ENCODE data around the gene MKRN2OS.

MKRN2OS gene

DNA sequence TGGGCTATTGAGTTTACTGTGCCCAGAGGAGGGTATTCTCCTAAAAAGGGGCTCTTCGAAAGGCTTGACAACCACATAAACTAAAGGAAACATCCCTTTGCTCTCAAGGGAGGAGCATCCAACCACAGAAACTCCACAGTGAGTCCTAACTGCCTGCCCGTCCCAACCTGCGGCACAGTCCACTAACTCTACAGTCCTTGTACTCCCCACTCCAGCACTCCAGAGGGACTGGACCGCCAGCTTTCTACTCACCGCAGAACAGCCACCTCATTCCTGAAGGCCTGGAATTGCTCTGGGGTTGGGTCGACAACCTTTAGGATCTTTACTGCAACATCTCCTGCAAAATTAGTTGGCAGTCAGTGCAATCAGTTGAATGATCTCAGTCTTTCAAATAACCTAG is 46.2 kb upstream of the MKRN2OS start:
- no peak for TF ChIP-seq EZH2phosphoT487 (conservative IDR thresholded peaks at IDR 0.05; ENCODE audit: low read length)
- TF ChIP-seq, protein P1, sequence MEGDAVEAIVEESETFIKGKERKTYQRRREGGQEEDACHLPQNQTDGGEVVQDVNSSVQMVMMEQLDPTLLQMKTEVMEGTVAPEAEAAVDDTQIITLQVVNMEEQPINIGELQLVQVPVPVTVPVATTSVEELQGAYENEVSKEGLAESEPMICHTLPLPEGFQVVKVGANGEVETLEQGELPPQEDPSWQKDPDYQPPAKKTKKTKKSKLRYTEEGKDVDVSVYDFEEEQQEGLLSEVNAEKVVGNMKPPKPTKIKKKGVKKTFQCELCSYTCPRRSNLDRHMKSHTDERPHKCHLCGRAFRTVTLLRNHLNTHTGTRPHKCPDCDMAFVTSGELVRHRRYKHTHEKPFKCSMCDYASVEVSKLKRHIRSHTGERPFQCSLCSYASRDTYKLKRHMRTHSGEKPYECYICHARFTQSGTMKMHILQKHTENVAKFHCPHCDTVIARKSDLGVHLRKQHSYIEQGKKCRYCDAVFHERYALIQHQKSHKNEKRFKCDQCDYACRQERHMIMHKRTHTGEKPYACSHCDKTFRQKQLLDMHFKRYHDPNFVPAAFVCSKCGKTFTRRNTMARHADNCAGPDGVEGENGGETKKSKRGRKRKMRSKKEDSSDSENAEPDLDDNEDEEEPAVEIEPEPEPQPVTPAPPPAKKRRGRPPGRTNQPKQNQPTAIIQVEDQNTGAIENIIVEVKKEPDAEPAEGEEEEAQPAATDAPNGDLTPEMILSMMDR (IDR thresholded peaks at IDR 0.05; ENCODE audit: insufficient read depth, low read length, poor library complexity, severe bottlenecking), result no peak
- no peak overlapping the region for H3K4me2 ChIP-seq (ENCODE audit: low read depth, low read length, poor library complexity, severe bottlenecking)
- H3K9me3 ChIP-seq (ENCODE audit: insufficient read depth, low read length), result no peaks in the 10 kb centered on the region
- no peaks in the 10 kb centered on the region for H4K20me1 ChIP-seq (ENCODE audit: low read depth, low read length)
- no peaks in the 10 kb centered on the region for H3K9me2 ChIP-seq (replicated peaks; ENCODE audit: insufficient read depth, low read length)
- no peaks in the 10 kb centered on the region for H3K27me3 ChIP-seq (ENCODE audit: low read length)
- peaks cover 6% of the 10 kb centered on the region; the same call in 1 of the 2 replicates for H3F3A ChIP-seq (ENCODE audit: insufficient read depth)
- no peak overlapping the region for H3K27ac ChIP-seq (ENCODE audit: low read depth, low read length)
- no peak overlapping the region for H3K4me3 ChIP-seq (ENCODE audit: insufficient read depth, low read length, poor library complexity, severe bottlenecking)
- H2AFZ ChIP-seq (ENCODE audit: low read depth, low read length, severe bottlenecking), result no peak overlapping the region
- peaks cover 16% of the 10 kb centered on the region; the same call in 1 of the 2 replicates for H3K36me3 ChIP-seq (ENCODE audit: low read length)
- no peak overlapping the region for H3K9ac ChIP-seq (ENCODE audit: low read length)
- H3K79me2 ChIP-seq (ENCODE audit: insufficient read depth, low read length), result no peaks in the 10 kb centered on the region

DNA sequence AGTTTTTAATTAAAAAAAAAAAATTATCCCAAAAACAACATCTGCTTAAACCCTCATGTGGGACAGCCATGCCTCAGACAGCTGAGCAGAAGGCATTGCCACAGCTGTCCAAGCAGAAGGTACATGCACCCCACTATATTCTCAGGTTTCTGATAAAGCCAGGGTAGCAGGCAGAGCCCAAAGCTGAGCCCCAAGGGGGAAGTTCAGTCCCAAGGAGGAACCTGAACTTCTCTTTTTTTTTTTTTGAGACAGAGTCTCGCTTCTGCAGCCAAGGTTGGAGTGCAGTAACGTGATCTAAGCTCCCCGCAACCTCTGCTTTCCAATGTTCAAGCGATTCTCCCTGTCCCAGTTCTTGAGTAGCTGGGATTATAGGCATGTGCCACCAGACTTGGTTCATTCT is 44.8 kb upstream of the MKRN2OS start:
- Histone ChIP-seq H3K36me3 (ENCODE audit: low read length) (peaks cover 22% of the 10 kb centered on the region; the same call in 1 of the 2 replicates), H3K4me3 (ENCODE audit: insufficient read depth, low read length, poor library complexity, severe bottlenecking) (no peak overlapping the region), H3K27ac (ENCODE audit: low read depth, low read length) (no peak overlapping the region), H2AFZ (ENCODE audit: low read depth, low read length, severe bottlenecking) (no peak overlapping the region), H3F3A (ENCODE audit: insufficient read depth) (peaks cover 6% of the 10 kb centered on the region; the same call in 1 of the 2 replicates), H3K9me2 (replicated peaks; ENCODE audit: insufficient read depth, low read length) (no peaks in the 10 kb centered on the region), H3K9me3 (ENCODE audit: insufficient read depth, low read length) (no peaks in the 10 kb centered on the region), H3K9ac (ENCODE audit: low read length) (no peak overlapping the region), H3K79me2 (ENCODE audit: insufficient read depth, low read length) (no peaks in the 10 kb centered on the region), H3K27me3 (ENCODE audit: low read length) (no peaks in the 10 kb centered on the region), H3K4me2 (ENCODE audit: low read depth, low read length, poor library complexity, severe bottlenecking) (no peak overlapping the region), H4K20me1 (ENCODE audit: low read depth, low read length) (no peaks in the 10 kb centered on the region)
- no peak for TF ChIP-seq EZH2phosphoT487 (conservative IDR thresholded peaks at IDR 0.05; ENCODE audit: low read length)
- TF ChIP-seq, protein P1 (IDR thresholded peaks at IDR 0.05; ENCODE audit: insufficient read depth, low read length, poor library complexity, severe bottlenecking), result no peak

DNA sequence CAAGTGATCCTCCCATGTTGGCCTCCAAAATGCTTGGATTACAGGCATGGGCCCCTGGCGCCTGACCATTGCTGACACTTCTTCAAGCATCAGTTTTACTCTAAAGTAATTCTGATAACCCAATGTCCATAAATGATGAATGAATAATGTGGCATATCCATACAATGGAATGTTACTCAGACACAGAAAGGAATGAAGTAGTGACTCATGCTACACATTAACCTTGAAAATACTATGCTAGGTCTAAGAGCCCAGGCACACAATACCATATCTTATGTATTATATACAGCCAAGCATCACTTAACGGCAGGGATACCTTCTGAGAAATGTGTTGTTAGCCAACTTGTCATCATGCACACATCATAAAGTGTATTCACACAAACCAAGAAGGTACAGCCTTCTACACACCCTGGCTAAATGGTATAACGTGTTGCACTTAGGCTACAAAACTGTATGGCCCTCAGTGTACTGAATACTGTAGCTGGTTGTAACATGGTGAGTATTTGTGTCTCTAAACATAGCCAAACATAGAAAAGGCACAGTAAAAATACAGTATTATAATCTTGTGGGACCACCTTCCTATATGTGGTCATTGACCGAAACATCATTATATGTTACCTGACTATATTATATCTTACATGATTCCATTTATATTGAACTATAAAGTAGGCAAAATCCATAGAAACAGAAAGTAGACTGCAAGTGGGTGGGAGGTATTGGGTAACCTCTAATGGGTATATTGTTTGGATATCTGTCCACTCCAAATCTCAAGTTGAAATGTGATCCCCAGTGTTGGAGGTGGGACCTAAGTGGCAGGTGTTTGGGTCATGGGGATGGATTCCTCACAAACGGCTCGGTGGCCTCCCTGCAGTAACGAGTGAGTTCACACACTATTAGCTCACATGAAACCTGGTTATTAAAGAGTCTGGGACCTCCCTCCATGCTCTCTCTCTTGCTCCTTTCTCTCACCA is 43.0 kb upstream of the MKRN2OS start:
- Histone ChIP-seq H3K4me3 (ENCODE audit: insufficient read depth, low read length, poor library complexity, severe bottlenecking) (no peak overlapping the region), H3K27ac (ENCODE audit: low read depth, low read length) (no peak overlapping the region), H4K20me1 (ENCODE audit: low read depth, low read length) (no peaks in the 10 kb centered on the region), H2AFZ (ENCODE audit: low read depth, low read length, severe bottlenecking) (no peak overlapping the region), H3K9me3 (ENCODE audit: insufficient read depth, low read length) (no peaks in the 10 kb centered on the region), H3K9me2 (replicated peaks; ENCODE audit: insufficient read depth, low read length) (no peaks in the 10 kb centered on the region), H3K27me3 (ENCODE audit: low read length) (no peaks in the 10 kb centered on the region), H3K36me3 (ENCODE audit: low read length) (peaks cover 26% of the 10 kb centered on the region; the same call in 1 of the 2 replicates), H3K9ac (ENCODE audit: low read length) (no peak overlapping the region), H3K79me2 (ENCODE audit: insufficient read depth, low read length) (no peaks in the 10 kb centered on the region), H3F3A (ENCODE audit: insufficient read depth) (peaks cover 6% of the 10 kb centered on the region; the same call in 1 of the 2 replicates), H3K4me2 (ENCODE audit: low read depth, low read length, poor library complexity, severe bottlenecking) (no peak overlapping the region)
- TF ChIP-seq, protein P1 (IDR thresholded peaks at IDR 0.05; ENCODE audit: insufficient read depth, low read length, poor library complexity, severe bottlenecking), result no peak
- TF ChIP-seq EZH2phosphoT487 (conservative IDR thresholded peaks at IDR 0.05; ENCODE audit: low read length), result no peak

All from SU-DHL-6 (cell line).